Amniotic stem cell (primary cell): ENCODE data around the gene C17orf75.

Experiments
- DNase-seq: peaks from one replicate; lab custom pipeline; 2025; lab: John Stamatoyannopoulos, UW

C17orf75 gene

DNA sequence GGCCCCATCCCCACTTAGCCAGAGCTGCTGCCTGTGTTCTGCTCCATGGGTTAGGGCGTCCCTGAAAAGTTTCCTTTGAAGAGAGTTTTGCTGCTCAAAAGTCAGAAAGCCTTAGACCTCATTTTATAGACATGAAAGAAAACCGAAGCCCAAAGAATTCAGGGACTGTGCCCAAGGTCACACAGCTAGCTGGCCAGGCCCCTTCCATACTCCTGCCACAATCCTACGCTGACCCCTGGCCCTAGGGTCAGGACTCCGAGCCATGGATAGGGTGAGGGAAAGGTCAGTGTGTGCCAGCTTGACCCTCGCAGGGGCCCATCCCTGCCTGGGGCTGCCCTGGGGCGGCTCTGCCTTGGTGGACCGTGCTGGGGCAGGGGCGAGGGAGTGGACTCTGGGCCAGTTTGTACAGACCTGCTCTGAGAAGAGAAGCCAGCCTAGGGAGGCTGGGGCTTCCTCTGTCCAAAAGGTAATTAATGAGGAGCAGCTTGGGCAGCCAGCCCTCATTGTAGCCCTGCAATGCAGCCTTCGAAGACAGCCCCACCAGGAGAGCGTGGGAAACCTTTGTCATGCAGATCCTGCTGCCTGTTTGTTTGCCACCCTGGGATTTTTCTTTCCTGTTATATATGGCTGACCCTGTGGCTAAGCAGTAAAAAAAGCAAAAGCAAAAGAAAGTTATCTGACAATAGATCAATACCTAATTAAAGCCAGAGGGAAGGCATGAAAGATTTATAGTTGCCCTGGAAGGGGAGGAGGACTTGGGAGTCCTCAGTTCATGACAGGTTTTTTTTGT, 38.9 kb downstream of the C17orf75 start:
- no peak for DNase-seq

DNA sequence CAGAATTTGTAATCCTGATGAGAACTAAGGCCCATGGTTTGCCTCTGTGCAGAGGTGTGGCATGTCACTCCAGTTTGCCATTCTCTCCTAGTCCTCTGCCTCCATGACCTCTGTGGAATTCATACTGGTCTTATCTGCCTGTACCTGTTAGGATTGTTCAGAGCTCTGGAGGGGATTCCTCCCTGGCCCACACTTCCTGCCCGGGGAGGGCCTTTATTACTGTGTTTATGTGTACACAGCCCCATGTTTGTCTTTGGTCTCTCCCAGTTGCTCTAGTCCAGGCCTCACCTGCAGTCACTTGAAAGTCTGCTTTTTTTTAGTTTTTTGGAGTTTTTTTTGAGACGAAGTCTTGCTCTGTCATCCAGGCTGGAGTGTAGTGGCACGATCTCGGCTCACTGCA, 39.9 kb downstream of the C17orf75 start:
- no peak for DNase-seq

DNA sequence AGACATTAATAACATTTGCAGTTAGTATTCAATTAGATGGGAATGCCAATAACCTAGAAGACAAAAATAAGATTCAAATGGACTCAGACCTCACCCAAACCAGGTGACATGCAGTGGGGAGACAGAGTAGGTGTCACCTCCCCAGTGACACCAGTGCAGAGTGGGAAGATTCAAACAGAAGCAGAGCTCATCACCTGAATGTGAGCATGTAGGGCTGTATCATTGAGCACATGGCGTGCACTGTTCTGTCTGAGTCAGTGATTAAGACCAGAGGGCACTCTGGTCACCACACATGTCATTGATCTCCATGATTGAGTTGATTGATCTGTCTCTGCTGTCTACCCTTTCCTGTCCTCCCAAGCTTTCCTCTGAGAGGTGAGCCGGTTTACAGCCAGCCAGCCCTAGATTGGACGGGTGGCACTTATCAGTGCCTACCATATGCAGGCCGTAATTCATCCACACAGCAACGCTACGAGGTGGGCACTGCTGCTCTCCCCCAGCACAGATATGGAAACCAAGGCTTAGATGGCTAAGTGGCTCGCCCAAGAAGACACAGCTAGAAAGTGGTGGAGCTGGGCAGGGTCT, 42.3 kb downstream of the C17orf75 start:
- no peak for DNase-seq

DNA sequence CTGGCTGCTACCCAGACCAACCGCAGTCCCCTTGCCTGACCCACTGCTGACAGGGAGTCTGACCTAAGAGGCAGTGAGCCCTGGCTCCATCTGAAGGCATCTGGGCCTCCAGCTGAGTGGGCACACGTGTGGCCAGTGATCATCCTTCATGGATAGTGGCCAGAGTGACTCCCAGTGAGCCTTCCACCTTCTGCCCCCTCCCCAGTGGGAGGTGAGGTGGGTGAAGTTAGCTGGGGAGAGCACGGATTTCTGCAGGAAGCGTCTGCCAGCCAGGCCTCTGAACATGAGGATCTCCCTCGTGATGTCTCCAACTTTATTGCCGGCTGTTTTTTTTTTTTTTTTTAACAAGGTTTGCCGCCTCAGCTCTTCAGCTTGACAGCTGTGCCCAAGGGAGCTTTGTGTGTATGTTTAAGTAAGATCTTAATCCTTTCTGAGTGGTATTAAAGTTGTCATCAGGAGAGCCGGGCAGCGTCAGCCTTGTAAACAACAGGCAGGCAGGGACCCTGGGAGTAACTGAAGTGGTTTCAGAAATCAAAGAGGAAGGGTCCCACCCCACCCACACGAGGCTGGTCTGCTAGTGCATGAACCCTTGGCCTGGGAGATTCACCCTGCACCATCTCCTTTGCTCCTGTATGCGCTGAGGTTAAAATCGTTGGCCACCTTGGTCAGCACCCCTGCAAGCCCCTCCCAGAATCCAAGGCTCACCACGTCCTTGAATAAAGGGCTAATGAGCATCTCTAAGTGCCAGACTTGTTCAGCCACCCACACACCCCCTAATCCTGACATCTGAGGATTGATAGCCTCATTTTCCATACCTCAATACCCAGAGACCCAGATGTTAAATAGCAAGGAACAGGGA, 43.0 kb downstream of the C17orf75 start:
- DNase-seq = no peak

DNA sequence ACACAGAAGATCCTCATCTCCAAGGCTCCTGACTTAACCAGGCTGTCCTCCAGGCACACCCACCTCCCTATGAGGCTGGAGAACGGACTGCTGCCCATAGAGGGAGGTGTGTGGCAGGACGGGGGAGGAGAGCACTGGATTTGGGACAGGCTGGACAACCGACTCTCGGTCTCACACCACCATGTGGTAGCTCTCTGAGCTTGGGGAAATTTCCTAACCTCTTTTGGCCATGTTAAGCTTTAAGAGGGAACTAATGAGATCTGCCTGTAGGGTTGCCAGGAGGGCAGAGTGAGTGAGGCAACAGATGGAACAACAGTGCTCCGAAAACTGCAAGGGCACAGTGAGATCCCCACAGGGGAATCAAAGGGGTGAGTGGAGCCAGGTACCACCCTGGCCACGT, 43.7 kb downstream of the C17orf75 start:
- no peak for DNase-seq

DNA sequence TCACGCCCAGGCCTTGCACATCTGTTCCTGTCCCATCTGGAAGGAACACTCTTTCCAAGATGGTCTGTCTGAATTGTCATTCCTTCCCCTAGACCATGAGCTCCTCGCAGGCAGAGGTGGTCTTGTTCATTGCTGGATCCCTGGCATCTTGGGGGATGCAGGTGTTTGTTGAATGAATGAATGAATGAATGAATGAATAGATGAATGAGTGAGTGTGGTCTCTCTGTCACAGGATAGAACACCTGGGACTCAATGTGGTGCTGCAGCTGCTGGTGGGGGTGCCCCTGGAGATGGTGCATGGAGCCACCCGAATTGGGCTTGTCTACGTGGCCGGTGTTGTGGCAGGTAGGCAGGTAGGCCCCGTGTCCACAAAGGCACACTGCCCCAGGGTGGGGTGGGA, 44.1 kb downstream of the C17orf75 start:
- DNase-seq = no peak

DNA sequence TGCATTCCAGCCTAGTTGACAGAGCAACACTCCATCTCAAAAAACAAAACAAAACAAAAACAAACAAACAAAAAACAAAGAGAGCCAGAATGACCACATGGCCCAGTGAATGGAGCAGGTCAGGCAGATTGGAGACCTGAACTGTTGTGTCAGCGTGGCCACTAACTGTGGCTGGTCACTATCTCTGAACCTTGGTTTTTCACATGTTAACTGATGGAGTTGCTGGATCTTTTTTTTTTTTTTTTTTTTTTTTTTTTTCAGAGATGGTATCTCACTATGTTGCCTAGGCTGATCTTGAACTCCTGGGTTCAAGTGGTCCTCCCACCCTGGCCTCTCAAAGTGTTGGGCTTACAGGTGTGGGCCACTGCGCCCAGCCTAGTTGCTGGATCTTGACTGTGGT, 44.5 kb downstream of the C17orf75 start:
- no peak for DNase-seq

DNA sequence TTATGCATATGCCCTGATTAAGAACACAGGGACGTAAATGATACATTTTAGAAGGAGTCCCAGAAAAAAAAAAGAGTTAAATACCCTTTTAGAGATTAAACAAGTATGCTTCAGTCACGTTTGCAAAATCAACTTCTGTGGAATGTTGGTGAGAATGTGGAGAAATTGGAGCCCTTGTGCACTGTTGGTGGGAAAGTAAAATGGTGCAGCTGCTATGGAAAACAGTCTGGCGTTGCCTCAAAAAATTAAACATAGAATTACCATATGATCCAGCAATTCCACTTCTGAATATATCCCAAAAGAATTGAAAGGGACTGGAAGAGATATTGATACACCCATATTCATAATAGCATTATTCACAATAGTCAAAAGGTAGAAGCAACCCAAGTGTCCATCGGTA, 49.9 kb downstream of the C17orf75 start:
- no peak for DNase-seq

DNA sequence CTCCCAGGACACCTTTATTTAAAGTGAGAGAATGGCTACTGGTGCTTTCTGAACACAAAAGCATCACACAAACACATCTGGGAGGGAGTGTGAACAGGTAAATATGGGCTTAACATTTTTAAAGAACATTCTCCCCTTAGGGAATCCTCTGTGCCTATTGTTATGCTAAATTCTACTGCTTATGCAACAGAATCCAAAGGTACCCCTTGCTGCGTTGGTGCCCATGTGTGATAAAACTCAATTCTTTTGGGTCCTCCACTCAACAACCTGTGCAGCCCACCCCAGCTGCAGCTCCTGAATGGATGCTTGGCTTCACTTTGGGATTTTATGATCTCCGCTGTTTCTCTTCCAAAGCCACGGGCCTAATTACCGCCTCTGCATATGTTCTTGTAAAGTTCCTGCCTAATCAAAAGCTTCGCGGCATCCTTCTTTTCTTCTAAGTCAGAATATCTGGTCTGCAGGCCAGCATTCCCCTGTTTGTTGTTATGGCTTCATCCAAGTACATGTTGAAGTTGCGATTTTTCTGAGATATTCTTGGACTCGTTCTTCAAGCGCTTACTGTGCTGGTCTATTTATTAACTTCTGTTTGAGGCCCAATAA, 52.4 kb downstream of the C17orf75 start:
- no peak for DNase-seq

DNA sequence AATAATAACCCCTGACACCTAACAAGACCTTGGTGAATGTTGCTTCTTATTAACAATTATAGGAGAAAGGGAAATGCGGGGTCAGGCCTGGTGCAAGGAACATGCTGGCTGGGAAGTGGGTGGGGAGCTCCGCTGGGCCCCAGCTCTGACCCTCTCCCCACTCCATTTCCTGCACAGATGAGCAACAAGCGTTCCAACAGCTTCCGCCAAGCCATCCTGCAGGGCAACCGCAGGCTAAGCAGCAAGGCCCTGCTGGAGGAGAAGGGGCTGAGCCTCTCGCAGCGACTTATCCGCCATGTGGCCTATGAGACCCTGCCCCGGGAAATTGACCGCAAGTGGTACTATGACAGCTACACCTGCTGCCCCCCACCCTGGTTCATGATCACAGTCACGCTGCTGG, 53.4 kb downstream of the C17orf75 start:
- no peak for DNase-seq

DNA sequence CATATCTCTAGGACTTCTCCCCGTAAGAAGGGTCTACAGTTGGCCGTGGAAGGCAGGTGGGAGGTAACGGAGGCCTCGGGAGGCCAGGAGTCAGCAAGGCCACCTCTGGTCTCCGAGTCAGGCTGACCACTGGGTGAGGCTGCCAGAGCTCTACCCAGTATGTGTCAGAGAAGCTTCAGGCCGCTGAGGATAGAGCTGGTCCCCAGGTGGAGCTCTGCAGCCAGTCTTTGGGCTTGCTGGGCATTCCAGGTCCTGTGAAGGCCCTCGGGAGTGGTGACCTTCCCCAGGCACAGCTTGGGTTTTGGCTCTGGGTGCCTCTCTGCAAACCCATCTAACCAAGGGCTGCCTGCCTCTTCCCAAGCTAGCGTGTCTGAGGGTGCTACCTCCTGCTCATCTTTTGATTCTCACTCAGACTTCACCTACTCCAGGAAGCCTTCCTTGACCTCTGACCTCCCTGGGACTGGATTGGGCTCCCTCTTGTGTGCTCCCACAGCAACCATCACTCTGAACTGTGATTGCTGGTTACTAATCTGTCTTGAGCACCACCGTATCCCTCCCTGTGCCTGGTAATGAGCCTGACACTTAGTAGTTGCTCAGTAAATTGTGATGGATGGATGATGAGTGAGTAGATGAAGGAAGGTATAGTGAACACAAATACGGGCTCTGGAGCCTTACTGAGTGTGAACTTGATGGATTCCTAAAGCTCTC, 54.0 kb downstream of the C17orf75 start:
- no peak for DNase-seq

DNA sequence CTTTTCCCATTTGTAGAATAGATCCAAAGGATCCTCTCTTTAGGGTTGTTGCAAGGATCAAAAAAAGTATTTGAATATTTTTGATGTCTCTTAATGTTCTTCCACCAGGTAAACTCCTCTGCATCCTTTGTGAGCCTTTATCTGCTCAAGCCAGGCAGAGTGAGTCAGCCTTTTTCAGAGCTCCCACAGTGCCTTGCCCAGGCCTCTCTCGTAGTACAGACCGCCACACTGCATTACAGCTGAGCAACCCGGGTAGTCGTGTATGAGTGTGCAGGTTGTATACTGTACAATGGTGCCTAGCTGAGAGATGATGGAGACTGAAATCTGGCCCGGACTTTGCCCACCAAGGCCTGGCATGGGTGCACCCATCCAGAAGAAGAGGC, 55.5 kb downstream of the C17orf75 start:
- DNase-seq = no peak

DNA sequence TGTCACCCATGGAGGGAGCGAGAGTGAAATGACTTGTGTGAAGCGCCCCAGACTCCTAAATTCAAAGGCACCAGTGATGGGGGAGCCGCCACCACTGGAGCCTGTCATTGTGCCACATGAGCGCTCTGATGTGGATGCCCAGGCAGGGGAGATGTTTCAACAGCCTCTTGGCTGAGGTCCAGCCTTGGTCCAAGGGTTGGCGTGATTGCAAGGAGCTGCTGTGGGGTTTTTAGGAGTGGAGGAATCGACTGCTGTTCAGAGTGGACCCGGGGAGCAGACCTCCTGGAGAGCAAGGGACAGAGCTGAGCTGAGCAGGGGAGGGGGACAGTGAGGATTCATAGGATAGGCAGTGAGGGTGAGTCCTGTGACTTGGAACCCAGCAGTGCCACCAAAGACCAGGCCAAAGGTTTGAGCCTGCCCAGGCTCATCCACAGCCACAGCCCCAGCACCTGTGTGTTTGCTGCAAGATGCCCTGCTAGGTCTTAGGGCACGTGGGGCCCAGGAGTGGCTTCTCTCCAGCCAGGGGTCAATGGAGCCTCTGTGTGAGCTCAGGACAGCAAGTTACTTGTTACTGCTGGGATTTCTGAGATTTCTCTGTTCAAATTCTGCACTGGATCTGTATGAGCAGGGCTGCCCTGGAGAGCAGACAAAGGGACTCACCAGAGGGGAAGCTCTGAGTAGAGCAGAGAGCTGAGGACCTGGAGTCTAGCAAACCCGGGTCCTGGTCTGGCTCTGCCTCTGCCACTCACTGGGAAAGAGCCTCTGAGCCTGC, 56.0 kb downstream of the C17orf75 start:
- no peak for DNase-seq

DNA sequence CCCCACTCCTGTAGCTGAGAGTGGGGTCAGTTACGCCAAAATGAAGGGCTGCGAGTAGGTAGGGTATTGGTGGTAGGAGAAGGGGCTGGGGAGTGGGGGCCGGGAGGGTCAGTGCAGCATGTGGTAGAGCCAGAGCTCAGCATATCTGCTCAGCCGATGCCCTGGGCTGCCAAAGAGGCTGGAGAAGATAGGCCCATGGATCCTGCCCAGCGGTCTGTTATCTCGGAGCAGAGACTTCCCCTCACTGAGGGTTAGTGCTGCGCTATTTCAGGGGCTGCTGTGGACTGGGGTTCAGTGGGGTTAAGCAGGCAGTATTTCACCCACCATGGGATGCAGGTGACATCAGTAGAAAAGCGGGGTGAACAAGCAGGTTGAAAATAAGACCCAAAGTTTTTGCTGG, 56.7 kb downstream of the C17orf75 start:
- DNase-seq = no peak

DNA sequence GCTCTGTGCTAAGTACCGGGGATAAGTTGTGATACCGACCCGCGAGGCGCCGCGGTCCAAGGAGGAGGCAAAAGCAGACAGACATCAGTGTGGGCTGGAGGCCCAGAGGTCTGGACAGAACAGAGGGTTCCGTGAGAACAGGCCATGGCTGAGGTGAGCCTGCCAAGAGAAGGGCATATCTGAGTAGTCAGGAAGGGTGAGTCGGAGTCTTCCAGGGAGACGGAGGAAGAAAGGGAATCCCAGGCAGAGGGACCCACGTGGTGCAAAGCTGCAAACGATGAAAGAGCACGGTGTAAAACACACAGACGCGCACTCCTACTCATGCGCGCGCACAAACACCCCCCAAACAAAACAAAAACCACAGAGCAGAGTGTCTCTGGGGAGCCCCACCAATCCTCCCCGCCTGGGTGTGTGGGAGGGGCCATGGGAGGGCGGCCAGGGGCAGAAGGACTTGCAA, 58.2 kb downstream of the C17orf75 start:
- DNase-seq = no peak

DNA sequence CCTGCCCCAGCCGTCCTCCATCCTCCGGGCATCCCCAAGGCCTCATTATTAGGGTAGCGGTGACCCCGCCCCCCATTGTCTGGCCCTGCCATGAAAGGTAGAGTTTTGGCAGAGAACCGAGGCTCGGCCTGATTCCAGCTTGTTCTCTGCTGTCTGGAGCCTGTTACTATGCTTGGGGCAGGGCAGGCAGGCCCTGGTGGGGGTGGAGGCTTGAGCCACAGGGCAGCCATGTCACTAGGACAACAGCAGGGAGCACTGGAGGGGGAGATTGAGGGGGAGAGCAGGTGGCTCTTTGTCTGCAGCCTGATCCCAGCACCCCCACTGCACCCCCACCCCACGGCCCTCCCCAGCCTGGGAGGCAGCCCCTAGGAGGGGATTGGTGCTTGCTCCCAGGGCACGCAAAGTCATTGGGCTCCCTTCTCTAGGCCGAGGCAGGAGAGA, 60.9 kb downstream of the C17orf75 start:
- DNase-seq = no peak

DNA sequence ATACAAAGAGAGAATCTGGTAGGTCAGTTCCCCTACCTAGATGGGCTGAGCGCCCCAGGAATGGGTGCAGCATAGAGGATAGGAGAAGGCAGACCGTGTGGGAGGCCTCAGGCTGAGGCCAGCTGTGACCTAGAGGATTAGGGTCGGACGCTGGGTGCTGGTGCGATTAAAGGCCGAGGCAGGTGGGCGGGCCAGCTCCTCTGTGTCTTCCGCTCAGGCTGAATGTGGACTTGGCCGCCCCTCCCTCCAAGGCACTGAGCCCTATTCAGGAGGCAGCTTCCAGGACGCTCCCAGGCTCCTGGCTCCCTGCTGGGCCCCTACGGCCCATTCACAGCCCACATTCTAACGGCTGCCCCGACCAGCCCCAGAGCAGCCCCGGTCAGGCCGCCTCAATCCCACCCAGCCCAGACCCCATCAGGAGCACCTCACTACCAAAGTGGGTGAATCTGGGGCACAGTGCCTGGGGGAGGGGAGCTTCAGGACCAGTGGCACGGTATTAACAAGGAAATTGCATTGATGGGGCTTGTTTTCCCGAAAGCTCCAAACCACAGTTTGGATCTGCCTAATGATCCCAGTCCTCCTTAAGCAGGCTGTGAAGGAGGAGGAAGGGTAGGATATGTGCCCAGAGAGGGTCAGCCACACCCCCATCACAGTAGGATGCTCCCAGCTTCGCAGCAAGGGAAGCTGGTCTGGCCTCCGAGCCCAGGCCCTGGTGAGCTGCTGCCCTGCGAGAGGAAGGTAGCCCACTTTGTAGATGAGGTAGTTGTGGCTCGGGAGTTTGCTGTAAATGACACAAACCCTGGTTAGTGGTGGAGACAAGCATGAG, 61.9 kb downstream of the C17orf75 start:
- DNase-seq = no peak

DNA sequence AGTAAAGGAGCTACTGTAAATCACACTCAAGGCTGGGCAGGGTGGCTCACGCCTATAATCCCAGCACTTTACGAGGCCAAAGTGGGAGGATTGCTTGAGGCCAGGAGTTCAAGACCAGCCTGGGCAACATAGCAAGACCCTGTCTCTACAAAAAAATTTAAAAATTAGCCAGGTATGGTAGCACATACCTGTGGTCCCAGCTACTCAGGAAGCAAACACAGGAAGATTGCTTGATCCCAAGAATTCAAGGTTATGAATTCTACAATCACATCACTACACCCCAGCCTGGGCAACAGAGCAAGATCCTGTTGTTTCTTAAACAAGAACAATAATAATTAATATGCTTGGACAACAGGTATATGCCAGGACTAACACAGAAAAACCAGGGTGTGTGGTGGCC, 63.2 kb downstream of the C17orf75 start:
- no peak for DNase-seq
